ENCODE measurements around the gene GIMAP4.
"Not testable (repeated sequence)": the region's sequence is repeated elsewhere in the genome, so short reads cannot be mapped to it uniquely, and the experiment has no call there.

The GIMAP4 gene

GRCh38 chr7:150567169-150567568, at the start of gene GIMAP4:
GIMAP4 (plus strand) TSS chr7:150567390; CDS start chr7:150569902, 2,512 bp downstream.
- DNase-seq (ENCODE audit: low read depth in 1 of 2, low spot score in 1 of 2) = no peak
- TF ChIP-seq JUND (IDR thresholded peaks at IDR 0.05; ENCODE audit: low read depth) = no peak
- in situ Hi-C loops (cut with HindIII; ENCODE audit: low pct_unique_long_range_greater_than_20kb, low sequenced_read_pairs) = no loop called here

- in situ Hi-C loops (cut with HindIII; ENCODE audit: low pct_unique_long_range_greater_than_20kb, low sequenced_read_pairs) = no loop called here
- no peak for TF ChIP-seq JUND (IDR thresholded peaks at IDR 0.05; ENCODE audit: low read depth)
Observed at GRCh38 chr7:150519310-150519709, 47.9 kb upstream of the GIMAP4 start.

GRCh38 chr7:150520145-150520544, 47.0 kb upstream of the GIMAP4 start:
- no peak for DNase-seq (ENCODE audit: low read depth in 1 of 2, low spot score in 1 of 2)
- in situ Hi-C loops (cut with HindIII; ENCODE audit: low pct_unique_long_range_greater_than_20kb, low sequenced_read_pairs) = no loop called here
- no peak for TF ChIP-seq JUND (IDR thresholded peaks at IDR 0.05; ENCODE audit: low read depth)

More at GRCh38 chr7:150519310-150519709, 47.9 kb upstream of the GIMAP4 start:
- no peak for DNase-seq (ENCODE audit: low read depth in 1 of 2, low spot score in 1 of 2)

GRCh38 chr7:150522931-150523330, 44.3 kb upstream of the GIMAP4 start:
- in situ Hi-C loops (cut with HindIII; ENCODE audit: low pct_unique_long_range_greater_than_20kb, low sequenced_read_pairs); DNase-seq (ENCODE audit: low read depth in 1 of 2, low spot score in 1 of 2): not testable (repeated sequence)

GRCh38 chr7:150524018-150524417, 43.2 kb upstream of the GIMAP4 start:
- DNase-seq (ENCODE audit: low read depth in 1 of 2, low spot score in 1 of 2) = no peak
- in situ Hi-C loops (cut with HindIII; ENCODE audit: low pct_unique_long_range_greater_than_20kb, low sequenced_read_pairs) = no loop called here
- no peak for TF ChIP-seq JUND (IDR thresholded peaks at IDR 0.05; ENCODE audit: low read depth)

GRCh38 chr7:150531704-150532103, 35.5 kb upstream of the GIMAP4 start:
- TF ChIP-seq JUND (IDR thresholded peaks at IDR 0.05; ENCODE audit: low read depth) = no peak
- in situ Hi-C loops (cut with HindIII; ENCODE audit: low pct_unique_long_range_greater_than_20kb, low sequenced_read_pairs) = no loop called here
- no peak for DNase-seq (ENCODE audit: low read depth in 1 of 2, low spot score in 1 of 2)

- DNase-seq (ENCODE audit: low read depth in 1 of 2, low spot score in 1 of 2) = no peak
- in situ Hi-C loops (cut with HindIII; ENCODE audit: low pct_unique_long_range_greater_than_20kb, low sequenced_read_pairs) = no loop called here
- no peak for TF ChIP-seq JUND (IDR thresholded peaks at IDR 0.05; ENCODE audit: low read depth)
Observed at GRCh38 chr7:150538259-150538658, 28.9 kb upstream of the GIMAP4 start.

GRCh38 chr7:150553163-150553562, 14.0 kb upstream of the GIMAP4 start:
- no peak for TF ChIP-seq JUND (IDR thresholded peaks at IDR 0.05; ENCODE audit: low read depth)
- in situ Hi-C loops (cut with HindIII; ENCODE audit: low pct_unique_long_range_greater_than_20kb, low sequenced_read_pairs) = no loop called here
- no peak for DNase-seq (ENCODE audit: low read depth in 1 of 2, low spot score in 1 of 2)

- no peak for TF ChIP-seq JUND (IDR thresholded peaks at IDR 0.05; ENCODE audit: low read depth)
- DNase-seq (ENCODE audit: low read depth in 1 of 2, low spot score in 1 of 2) = no peak
- in situ Hi-C loops (cut with HindIII; ENCODE audit: low pct_unique_long_range_greater_than_20kb, low sequenced_read_pairs) = no loop called here
Observed at GRCh38 chr7:150556521-150557138, 10.6 kb upstream of the GIMAP4 start.

- in situ Hi-C loops (cut with HindIII; ENCODE audit: low pct_unique_long_range_greater_than_20kb, low sequenced_read_pairs) = no loop called here
- TF ChIP-seq JUND (IDR thresholded peaks at IDR 0.05; ENCODE audit: low read depth) = no peak
- DNase-seq (ENCODE audit: low read depth in 1 of 2, low spot score in 1 of 2) = no peak
Observed at GRCh38 chr7:150560486-150560885, 6.7 kb upstream of the GIMAP4 start.

- in situ Hi-C loops (cut with HindIII; ENCODE audit: low pct_unique_long_range_greater_than_20kb, low sequenced_read_pairs) = no loop called here
- TF ChIP-seq JUND (IDR thresholded peaks at IDR 0.05; ENCODE audit: low read depth) = no peak
- no peak for DNase-seq (ENCODE audit: low read depth in 1 of 2, low spot score in 1 of 2)
Observed at GRCh38 chr7:150562919-150563318, 4.3 kb upstream of the GIMAP4 start.

GRCh38 chr7:150564006-150564405, 3.2 kb upstream of the GIMAP4 start:
- TF ChIP-seq JUND (IDR thresholded peaks at IDR 0.05; ENCODE audit: low read depth) = no peak
- in situ Hi-C loops (cut with HindIII; ENCODE audit: low pct_unique_long_range_greater_than_20kb, low sequenced_read_pairs) = no loop called here

GRCh38 chr7:150564566-150564965, 2.6 kb upstream of the GIMAP4 start:
- no peak for TF ChIP-seq JUND (IDR thresholded peaks at IDR 0.05; ENCODE audit: low read depth)
- in situ Hi-C loops (cut with HindIII; ENCODE audit: low pct_unique_long_range_greater_than_20kb, low sequenced_read_pairs) = no loop called here
- DNase-seq (ENCODE audit: low read depth in 1 of 2, low spot score in 1 of 2) = no peak

More at GRCh38 chr7:150564006-150564405, 3.2 kb upstream of the GIMAP4 start:
- DNase-seq (ENCODE audit: low read depth in 1 of 2, low spot score in 1 of 2) = no peak

- no peak for DNase-seq (ENCODE audit: low read depth in 1 of 2, low spot score in 1 of 2)
- in situ Hi-C loops (cut with HindIII; ENCODE audit: low pct_unique_long_range_greater_than_20kb, low sequenced_read_pairs) = no loop called here
- no peak for TF ChIP-seq JUND (IDR thresholded peaks at IDR 0.05; ENCODE audit: low read depth)
Observed at GRCh38 chr7:150565239-150565638, 2.0 kb upstream of the GIMAP4 start.

All from T47D (cell line).